HEK293 (cell line): Measurements from ENCODE around the gene NTN4.

Experiments used
- CTCF ChIA-PET: fragments of 350-600 bp; formaldehyde crosslinking; extraction: SDS; loops from one replicate; lab custom pipeline; 2021; ENCODE audit warnings: antibody characterized with exemption; lab: Yijun Ruan, JAX
- POLR2A ChIA-PET: fragments of 300-600 bp; formaldehyde crosslinking; extraction: SDS; loops from one replicate; lab custom pipeline; 2020; ENCODE audit warnings: antibody characterized with exemption, inconsistent platforms; lab: Yijun Ruan, JAX
- H3K27ac ChIP-seq: fragments of 200-500 bp; sonication (Bioruptor generic); 2 replicates; pipeline ENCODE4 v1.5.1; 2014; ENCODE audit warnings: low read depth, low read length, control low read depth, inconsistent platforms; ENCODE audit errors: extremely low read depth
- H3K36me3 ChIP-seq, 2 experiments: fragments of 200-500 bp in 1 of 2; sonication (Bioruptor generic) in 1 of 2; 1 replicate in 1 of 2; 2 replicates in 1 of 2; pipeline ENCODE4 v1.5.1; 2014 to 2017; ENCODE audit warnings: inconsistent platforms in 2 of 2, low read length in 2 of 2; ENCODE audit not compliant: control insufficient read depth in 2 of 2, insufficient read depth in 1 of 2
- H3K4me1 ChIP-seq: fragments of 200-500 bp; sonication (Bioruptor generic); 2 replicates; pipeline ENCODE4 v1.5.1; 2014; ENCODE audit warnings: mild to moderate bottlenecking, low read length, inconsistent platforms; ENCODE audit not compliant: control insufficient read depth, insufficient read depth
- H3K4me3 ChIP-seq: 2 replicates; pipeline ENCODE4 v1.5.1; 2011; ENCODE audit warnings: low read depth, mild to moderate bottlenecking, control low read depth, low read length, moderate library complexity
- H3K9me3 ChIP-seq: fragments of 200-500 bp; sonication (Bioruptor generic); 2 replicates; pipeline ENCODE4 v1.5.1; 2014; ENCODE audit warnings: low read depth, low read length, inconsistent platforms; ENCODE audit not compliant: control insufficient read depth, insufficient read depth
- GLIS1 ChIP-seq: fragments of 450-650 bp; formaldehyde crosslinking; IDR thresholded peaks from 2 replicates; pipeline ENCODE4 v1.5.1; 2016; ENCODE audit warnings: missing biosample characterization, missing genetic modification characterization
- KLF16 ChIP-seq: fragments of 450-650 bp; formaldehyde crosslinking; IDR thresholded peaks from 2 replicates; pipeline ENCODE4 v1.5.1; 2017; ENCODE audit warnings: missing biosample characterization, missing genetic modification characterization
- KLF7 ChIP-seq: fragments of 450-650 bp; formaldehyde crosslinking; IDR thresholded peaks from 2 replicates; pipeline ENCODE4 v1.5.1; 2016; ENCODE audit warnings: missing biosample characterization, missing genetic modification characterization, borderline replicate concordance
- MEIS1 ChIP-seq: sonication (generic); formaldehyde crosslinking; IDR thresholded peaks from 2 replicates; pipeline ENCODE4 v1.8.1; 2022; ENCODE audit warnings: missing genetic modification reagents, mild to moderate bottlenecking, borderline replicate concordance
- OSR2 ChIP-seq: fragments of 450-650 bp; formaldehyde crosslinking; IDR thresholded peaks from 2 replicates; pipeline ENCODE4 v1.5.1; 2016; ENCODE audit warnings: missing biosample characterization, missing genetic modification characterization
- SP7 ChIP-seq: fragments of 450-650 bp; formaldehyde crosslinking; IDR thresholded peaks from 2 replicates; pipeline ENCODE4 v1.5.1; 2016; ENCODE audit warnings: missing biosample characterization, missing genetic modification characterization
- TCF7L2 ChIP-seq: IDR thresholded peaks from 2 replicates; pipeline ENCODE4 v1.6.1; 2011; ENCODE audit warnings: low read depth, mild to moderate bottlenecking, inconsistent platforms, low read length, moderate library complexity, borderline replicate concordance
- WT1 ChIP-seq: fragments of 450-650 bp; formaldehyde crosslinking; IDR thresholded peaks from 2 replicates; pipeline ENCODE4 v1.5.1; 2016; ENCODE audit warnings: missing biosample characterization, missing genetic modification characterization
- ZBTB17 ChIP-seq: fragments of 450-650 bp; formaldehyde crosslinking; IDR thresholded peaks from 2 replicates; pipeline ENCODE4 v1.5.1; 2016; ENCODE audit warnings: missing biosample characterization, missing genetic modification characterization
- ZBTB21 ChIP-seq: fragments of 450-650 bp; formaldehyde crosslinking; IDR thresholded peaks from 2 replicates; pipeline ENCODE4 v1.5.1; 2017; ENCODE audit warnings: missing biosample characterization, missing genetic modification characterization
- ZFP37 ChIP-seq: fragments of 450-650 bp; formaldehyde crosslinking; IDR thresholded peaks from 2 replicates; pipeline ENCODE4 v1.5.1; 2016; ENCODE audit warnings: missing biosample characterization, missing genetic modification characterization
- ZFP69B ChIP-seq: fragments of 450-650 bp; formaldehyde crosslinking; IDR thresholded peaks from 2 replicates; pipeline ENCODE4 v1.5.1; 2016; ENCODE audit warnings: missing biosample characterization, missing genetic modification characterization
- ZIC2 ChIP-seq: fragments of 450-650 bp; formaldehyde crosslinking; IDR thresholded peaks from 2 replicates; pipeline ENCODE4 v1.5.1; 2016; ENCODE audit warnings: missing biosample characterization, missing genetic modification characterization
- ZNF157 ChIP-seq: fragments of 450-650 bp; formaldehyde crosslinking; IDR thresholded peaks from 2 replicates; pipeline ENCODE4 v1.5.1; 2016; ENCODE audit warnings: missing biosample characterization, missing genetic modification characterization
- ZNF19 ChIP-seq: fragments of 450-650 bp; formaldehyde crosslinking; IDR thresholded peaks from 2 replicates; pipeline ENCODE4; 2016; ENCODE audit warnings: missing biosample characterization, missing genetic modification characterization, low read depth
- ZNF529 ChIP-seq: fragments of 450-650 bp; formaldehyde crosslinking; IDR thresholded peaks from 2 replicates; pipeline ENCODE4 v1.5.1; 2017; ENCODE audit warnings: missing genetic modification characterization, missing biosample characterization; ENCODE audit not compliant: insufficient replicate concordance
- ZNF544 ChIP-seq: fragments of 450-650 bp; formaldehyde crosslinking; IDR thresholded peaks from 2 replicates; pipeline ENCODE4 v1.5.0; 2017; ENCODE audit warnings: missing biosample characterization, missing genetic modification characterization
- ZNF843 ChIP-seq: fragments of 450-650 bp; formaldehyde crosslinking; IDR thresholded peaks from 2 replicates; pipeline ENCODE4 v1.5.1; 2016; ENCODE audit warnings: missing biosample characterization, missing genetic modification characterization
- TF ChIP-seq, protein P1 (sequence below): fragments of 450-650 bp; formaldehyde crosslinking; IDR thresholded peaks from 2 replicates; pipeline ENCODE4 v1.5.1; 2016; ENCODE audit warnings: missing biosample characterization, missing genetic modification characterization
- TF ChIP-seq, protein P2 (sequence below): fragments of 450-650 bp; formaldehyde crosslinking; optimal IDR thresholded peaks from 2 replicates; pipeline ENCODE3; 2016; ENCODE audit warnings: missing biosample characterization, mild to moderate bottlenecking, missing genetic modification characterization
- TF ChIP-seq, protein P3 (sequence below): fragments of 450-650 bp; formaldehyde crosslinking; IDR thresholded peaks from 2 replicates; pipeline ENCODE4 v1.5.1; 2016; ENCODE audit warnings: missing biosample characterization, missing genetic modification characterization

NTN4 gene

DNA sequence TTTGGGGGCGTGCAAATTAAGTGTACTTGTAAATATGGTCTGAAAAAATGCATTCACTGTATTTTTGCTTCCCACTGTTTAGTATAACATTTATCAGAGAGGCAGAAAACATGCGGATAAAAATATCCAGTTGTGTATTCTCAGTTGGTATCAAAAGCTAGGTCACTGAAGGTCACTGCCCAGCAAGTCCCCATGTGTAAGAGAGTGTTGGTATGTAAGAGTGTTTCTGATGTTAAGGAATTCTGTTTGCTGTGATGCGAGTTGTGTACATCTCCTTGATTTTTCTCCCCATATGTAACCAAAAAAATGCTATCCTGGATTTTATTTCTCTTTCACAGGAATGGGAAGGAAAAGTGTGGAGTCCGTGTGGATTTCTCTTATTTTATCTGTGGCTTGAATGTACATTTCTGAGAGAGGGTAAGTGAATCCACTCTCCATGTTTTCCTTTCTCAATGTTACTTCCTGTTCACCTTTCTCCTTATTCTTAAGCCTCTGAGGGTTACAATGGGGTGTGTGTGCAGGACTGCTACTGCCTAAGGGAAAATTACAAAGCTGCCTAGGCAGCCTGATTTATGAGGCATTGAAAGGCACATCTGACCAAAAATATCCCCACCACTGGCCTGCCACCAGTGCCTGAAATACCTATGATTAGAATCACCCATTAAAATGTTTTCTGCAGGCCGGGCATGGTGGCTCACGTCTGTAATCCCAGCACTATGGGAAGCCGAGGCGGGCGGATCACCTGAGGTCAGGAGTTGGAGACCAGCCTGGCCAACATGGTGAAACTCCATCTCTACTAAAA, 141.4 kb downstream of the NTN4 start (continued):
- TF ChIP-seq, protein P1, sequence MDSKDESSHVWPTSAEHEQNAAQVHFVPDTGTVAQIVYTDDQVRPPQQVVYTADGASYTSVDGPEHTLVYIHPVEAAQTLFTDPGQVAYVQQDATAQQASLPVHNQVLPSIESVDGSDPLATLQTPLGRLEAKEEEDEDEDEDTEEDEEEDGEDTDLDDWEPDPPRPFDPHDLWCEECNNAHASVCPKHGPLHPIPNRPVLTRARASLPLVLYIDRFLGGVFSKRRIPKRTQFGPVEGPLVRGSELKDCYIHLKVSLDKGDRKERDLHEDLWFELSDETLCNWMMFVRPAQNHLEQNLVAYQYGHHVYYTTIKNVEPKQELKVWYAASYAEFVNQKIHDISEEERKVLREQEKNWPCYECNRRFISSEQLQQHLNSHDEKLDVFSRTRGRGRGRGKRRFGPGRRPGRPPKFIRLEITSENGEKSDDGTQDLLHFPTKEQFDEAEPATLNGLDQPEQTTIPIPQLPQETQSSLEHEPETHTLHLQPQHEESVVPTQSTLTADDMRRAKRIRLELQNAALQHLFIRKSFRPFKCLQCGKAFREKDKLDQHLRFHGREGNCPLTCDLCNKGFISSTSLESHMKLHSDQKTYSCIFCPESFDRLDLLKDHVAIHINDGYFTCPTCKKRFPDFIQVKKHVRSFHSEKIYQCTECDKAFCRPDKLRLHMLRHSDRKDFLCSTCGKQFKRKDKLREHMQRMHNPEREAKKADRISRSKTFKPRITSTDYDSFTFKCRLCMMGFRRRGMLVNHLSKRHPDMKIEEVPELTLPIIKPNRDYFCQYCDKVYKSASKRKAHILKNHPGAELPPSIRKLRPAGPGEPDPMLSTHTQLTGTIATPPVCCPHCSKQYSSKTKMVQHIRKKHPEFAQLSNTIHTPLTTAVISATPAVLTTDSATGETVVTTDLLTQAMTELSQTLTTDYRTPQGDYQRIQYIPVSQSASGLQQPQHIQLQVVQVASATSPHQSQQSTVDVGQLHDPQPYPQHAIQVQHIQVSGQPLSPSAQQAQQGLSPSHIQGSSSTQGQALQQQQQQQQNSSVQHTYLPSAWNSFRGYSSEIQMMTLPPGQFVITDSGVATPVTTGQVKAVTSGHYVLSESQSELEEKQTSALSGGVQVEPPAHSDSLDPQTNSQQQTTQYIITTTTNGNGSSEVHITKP, result no peak
- TF ChIP-seq ZNF544 (tag by site-specific recombination) (no peak), ZNF529 (tag by site-specific recombination) (no peak), KLF7 (tag by site-specific recombination) (no peak), TCF7L2 (peak; percentile 21; the same call in 1 of the 2 replicates), GLIS1 (tag by site-specific recombination) (peak; percentile 76), ZBTB21 (tag by site-specific recombination) (no peak), KLF16 (tag by site-specific recombination) (no peak), SP7 (tag by site-specific recombination) (peak; percentile 56; the same call in 1 of the 2 replicates), OSR2 (tag by site-specific recombination) (peak; percentile 83), ZNF843 (peak; percentile 57; the same call in 1 of the 2 replicates), ZFP69B (tag by site-specific recombination) (no peak), ZBTB17 (tag by site-specific recombination) (peak; percentile 31; the same call in 1 of the 2 replicates), ZFP37 (tag by site-specific recombination) (no peak), ZNF157 (tag by site-specific recombination) (no peak), MEIS1 (CRISPR knock-in tag) (peak; percentile 90; the same call in 1 of the 2 replicates), ZIC2 (peak; percentile 74), WT1 (tag by site-specific recombination) (no peak)
- TF ChIP-seq, protein P2, sequence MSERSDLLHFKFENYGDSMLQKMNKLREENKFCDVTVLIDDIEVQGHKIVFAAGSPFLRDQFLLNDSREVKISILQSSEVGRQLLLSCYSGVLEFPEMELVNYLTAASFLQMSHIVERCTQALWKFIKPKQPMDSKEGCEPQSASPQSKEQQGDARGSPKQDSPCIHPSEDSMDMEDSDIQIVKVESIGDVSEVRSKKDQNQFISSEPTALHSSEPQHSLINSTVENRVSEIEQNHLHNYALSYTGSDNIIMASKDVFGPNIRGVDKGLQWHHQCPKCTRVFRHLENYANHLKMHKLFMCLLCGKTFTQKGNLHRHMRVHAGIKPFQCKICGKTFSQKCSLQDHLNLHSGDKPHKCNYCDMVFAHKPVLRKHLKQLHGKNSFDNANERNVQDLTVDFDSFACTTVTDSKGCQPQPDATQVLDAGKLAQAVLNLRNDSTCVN (tag by site-specific recombination), result no peak

DNA sequence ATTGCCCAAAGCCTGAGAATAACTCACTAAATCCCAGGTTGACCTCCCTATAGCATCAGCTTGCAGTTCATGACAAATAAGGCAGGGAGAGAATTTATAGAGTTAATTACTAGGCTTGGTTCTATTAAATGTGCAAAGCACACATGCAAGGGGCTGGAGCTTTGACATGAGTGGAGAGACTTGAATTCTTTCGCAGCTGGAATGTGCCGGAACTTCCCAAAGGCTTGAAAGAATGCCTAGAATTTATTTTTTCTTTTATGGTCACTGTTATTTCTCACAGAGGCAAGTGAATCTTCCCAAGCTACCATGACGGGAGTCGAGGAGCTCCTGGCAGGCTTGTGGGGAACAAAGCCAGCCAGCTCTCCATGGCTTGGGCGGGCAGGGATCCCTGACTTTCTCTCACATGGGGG, 143.8 kb downstream of the NTN4 start:
- H3K9me3 ChIP-seq, result no peaks in the 10 kb centered on the region
- TF ChIP-seq, protein P3, sequence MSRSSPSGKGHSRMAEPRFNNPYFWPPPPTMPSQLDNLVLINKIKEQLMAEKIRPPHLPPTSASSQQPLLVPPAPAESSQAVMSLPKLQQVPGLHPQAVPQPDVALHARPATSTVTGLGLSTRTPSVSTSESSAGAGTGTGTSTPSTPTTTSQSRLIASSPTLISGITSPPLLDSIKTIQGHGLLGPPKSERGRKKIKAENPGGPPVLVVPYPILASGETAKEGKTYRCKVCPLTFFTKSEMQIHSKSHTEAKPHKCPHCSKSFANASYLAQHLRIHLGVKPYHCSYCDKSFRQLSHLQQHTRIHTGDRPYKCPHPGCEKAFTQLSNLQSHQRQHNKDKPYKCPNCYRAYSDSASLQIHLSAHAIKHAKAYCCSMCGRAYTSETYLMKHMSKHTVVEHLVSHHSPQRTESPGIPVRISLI, result no peak
- TF ChIP-seq ZIC2, result no peak
- TF ChIP-seq ZNF19, result no peak
- no peak overlapping the region for H3K4me3 ChIP-seq
- no peaks in the 10 kb centered on the region for H3K36me3 ChIP-seq
- no peak overlapping the region for H3K27ac ChIP-seq
- ChIA-PET CTCF (interaction anchor here (0.9 to 1.2 kb wide), 2 partner anchors 22 to 148 kb away, joined by 3 read pairs; no protein-coding TSS in a partner anchor), POLR2A (no interaction called here)
- H3K4me1 ChIP-seq, result peaks cover 9% of the 10 kb centered on the region
